Stimulated activated CD4-positive, alpha-beta T cell treated with anti-CD3 and anti-CD28 coated beads, TNF-alpha, amount 100 ng/mL, for 24 hours (primary cell): ENCODE measurements around the gene TRPM3.

Experiments used
- DNase-seq, 3 experiments: peaks; one replicate each; pipeline ENCODE4 v3.0.0-alpha.2; 2020; ENCODE audit warnings: low read depth in 3 of 3

Gene TRPM3

GRCh38 chr9:70887826-70888225 is 233.6 kb downstream of the TRPM3 start:
- DNase-seq, result no peak

- no peak for DNase-seq
These were observed 237.2 kb downstream of the TRPM3 start for GRCh38 chr9:70883963-70884793.

- no peak for DNase-seq
These were observed 238.4 kb downstream of the TRPM3 start for GRCh38 chr9:70883056-70883455.

GRCh38 chr9:70881333-70881732 is 240.1 kb downstream of the TRPM3 start:
- DNase-seq, result no peak

- no peak for DNase-seq
These were observed 240.9 kb downstream of the TRPM3 start for GRCh38 chr9:70880535-70880934.

- DNase-seq, result no peak
These were observed 242.8 kb downstream of the TRPM3 start for GRCh38 chr9:70878576-70878975.

- no peak for DNase-seq
These were observed 247.0 kb downstream of the TRPM3 start for GRCh38 chr9:70874451-70874850.

- DNase-seq, result no peak
These were observed 247.9 kb downstream of the TRPM3 start for GRCh38 chr9:70873506-70873905.

GRCh38 chr9:70868661-70869652 is 252.5 kb downstream of the TRPM3 start:
- DNase-seq, result no peak

GRCh38 chr9:70868041-70868440 is 253.4 kb downstream of the TRPM3 start:
- no peak for DNase-seq

- no peak for DNase-seq
These were observed 255.9 kb downstream of the TRPM3 start for GRCh38 chr9:70865471-70865870.

GRCh38 chr9:70861797-70862196 is 259.6 kb downstream of the TRPM3 start:
- no peak for DNase-seq

- no peak for DNase-seq
These were observed 260.0 kb downstream of the TRPM3 start for GRCh38 chr9:70861376-70861775.

- DNase-seq, result no peak
These were observed 261.7 kb downstream of the TRPM3 start for GRCh38 chr9:70859694-70860093.

GRCh38 chr9:70856411-70856810 is 265.0 kb downstream of the TRPM3 start:
- DNase-seq, result no peak

- DNase-seq, result no peak
These were observed 268.6 kb downstream of the TRPM3 start for GRCh38 chr9:70852711-70853240.

- DNase-seq, result no peak
These were observed 281.2 kb downstream of the TRPM3 start for GRCh38 chr9:70840266-70840665.

- DNase-seq, result no peak
These were observed 286.1 kb downstream of the TRPM3 start for GRCh38 chr9:70835323-70835722.

- DNase-seq, result no peak
These were observed 288.9 kb downstream of the TRPM3 start for GRCh38 chr9:70832492-70832891.

GRCh38 chr9:70830618-70831017 is 290.8 kb downstream of the TRPM3 start:
- no peak for DNase-seq

GRCh38 chr9:70829591-70830265 is 291.7 kb downstream of the TRPM3 start:
- DNase-seq, result no peak

- DNase-seq, result no peak
These were observed 294.9 kb downstream of the TRPM3 start for GRCh38 chr9:70826562-70826961.
